Neural cell (in vitro differentiated cells): ENCODE measurements around the gene GAS5. TPM values are rescaled to one million over a fixed set of nuclear protein-coding genes. Genes with fewer than 3 reads are reported as not detected.

Source experiments
- H2AFZ ChIP-seq: fragments of 200-600, 300-800 bp; sonication (generic), shearing (Covaris generic); 2 replicates; pipeline ENCODE4 v1.6.0; 2014; ENCODE audit warnings: low read depth, mild to moderate bottlenecking, antibody characterized with exemption, low read length, moderate library complexity
- H3F3A ChIP-seq: fragments of 200-600 bp; shearing (Covaris generic); 2 replicates; pipeline ENCODE4 v1.6.1; 2016; ENCODE audit warnings: mild to moderate bottlenecking, moderate library complexity, mixed read lengths, antibody characterized with exemption, low read length; ENCODE audit not compliant: insufficient read depth, poor library complexity, severe bottlenecking
- H3K27ac ChIP-seq: fragments of 200-600, 300-800 bp; sonication (generic), shearing (Covaris generic); 2 replicates; pipeline ENCODE4 v1.5.1; 2014; ENCODE audit warnings: mild to moderate bottlenecking, low read length, moderate library complexity
- H3K27me3 ChIP-seq: fragments of 300-800, 200-600 bp; sonication (generic), shearing (Covaris generic); 2 replicates; pipeline ENCODE4 v1.6.0; 2014; ENCODE audit warnings: mild to moderate bottlenecking, low read depth, low read length, moderate library complexity; ENCODE audit not compliant: insufficient read depth
- H3K36me3 ChIP-seq: fragments of 300-800, 200-600 bp; sonication (generic), shearing (Covaris generic); 2 replicates; pipeline ENCODE4 v1.5.1; 2014; ENCODE audit warnings: mild to moderate bottlenecking, antibody characterized with exemption, low read length, moderate library complexity; ENCODE audit not compliant: insufficient read depth
- H3K4me2 ChIP-seq: fragments of 300-800, 200-600 bp; sonication (generic), shearing (Covaris generic); 2 replicates; pipeline ENCODE4 v1.6.0; 2014; ENCODE audit warnings: mild to moderate bottlenecking, low read length
- H3K4me3 ChIP-seq: fragments of 300-800, 200-600 bp; sonication (generic), shearing (Covaris generic); 2 replicates; pipeline ENCODE4 v1.5.1; 2014; ENCODE audit warnings: mild to moderate bottlenecking, low read length, moderate library complexity
- H3K79me2 ChIP-seq: fragments of 200-600 bp; shearing (Covaris generic); replicated peaks from 2 replicates; pipeline ENCODE4 v1.6.0; 2014; ENCODE audit warnings: mild to moderate bottlenecking, low read length, moderate library complexity; ENCODE audit not compliant: insufficient read depth
- H3K9ac ChIP-seq: fragments of 300-800, 200-600 bp; sonication (generic), shearing (Covaris generic); 2 replicates; pipeline ENCODE4 v1.6.1; 2016; ENCODE audit warnings: mild to moderate bottlenecking, low read length, mixed read lengths
- H3K9me2 ChIP-seq: fragments of 200-600 bp; shearing (Covaris generic); 2 replicates; pipeline ENCODE4 v1.6.1; 2016; ENCODE audit warnings: mild to moderate bottlenecking, low read length, mixed read lengths; ENCODE audit not compliant: insufficient read depth
- H3K9me3 ChIP-seq: fragments of 200-600, 300-800 bp; sonication (generic), shearing (Covaris generic); 2 replicates; pipeline ENCODE4 v1.6.1; 2016; ENCODE audit warnings: mild to moderate bottlenecking, mixed run types, low read length, moderate library complexity, mixed read lengths
- H4K20me1 ChIP-seq: fragments of 200-600 bp; shearing (Covaris generic); 2 replicates; pipeline ENCODE4 v1.6.1; 2016; ENCODE audit warnings: mild to moderate bottlenecking, mixed run types; ENCODE audit not compliant: insufficient read depth
- EP300 ChIP-seq: fragments of 450-650 bp; conservative IDR thresholded peaks from 2 replicates; pipeline ENCODE4 v1.6.1; 2014; ENCODE audit warnings: antibody characterized with exemption, mild to moderate bottlenecking, moderate library complexity; ENCODE audit not compliant: poor library complexity, severe bottlenecking
- EZH2 ChIP-seq: fragments of 200-600, 300-800 bp; shearing (Covaris generic), sonication (generic); IDR thresholded peaks from 2 replicates; pipeline ENCODE4 v1.6.1; 2014; ENCODE audit warnings: antibody characterized with exemption, low read length, borderline replicate concordance, mild to moderate bottlenecking; ENCODE audit not compliant: insufficient read depth, poor library complexity, severe bottlenecking
- MXI1 ChIP-seq: fragments of 450-650 bp; conservative IDR thresholded peaks from 2 replicates; pipeline ENCODE4 v1.6.1; 2014; ENCODE audit warnings: antibody characterized with exemption, mild to moderate bottlenecking; ENCODE audit not compliant: poor library complexity, severe bottlenecking
- POLR2AphosphoS5 ChIP-seq: IDR thresholded peaks from 2 replicates; pipeline ENCODE4 v1.6.1; 2012
- RAD21 ChIP-seq: fragments of 450-650 bp; conservative IDR thresholded peaks from 2 replicates; pipeline ENCODE4 v1.6.1; 2014; ENCODE audit warnings: antibody characterized with exemption, mild to moderate bottlenecking, moderate library complexity
- SMC3 ChIP-seq: fragments of 450-650 bp; conservative IDR thresholded peaks from 2 replicates; pipeline ENCODE4 v1.6.1; 2014; ENCODE audit warnings: antibody characterized with exemption, mild to moderate bottlenecking, moderate library complexity; ENCODE audit not compliant: poor library complexity
- TAF1 ChIP-seq: IDR thresholded peaks from 2 replicates; pipeline ENCODE4 v1.6.1; 2012; ENCODE audit warnings: low read depth
- polyA plus RNA-seq: library from polyadenylated mRNA; depleted of rRNA; stranded (reverse); fragments of >200 nt; gene quantifications from 2 replicates; pipeline ENCODE4 v1.2.3, GENCODE V29; 2014
- TF ChIP-seq, protein P1 (sequence below): IDR thresholded peaks from 2 replicates; pipeline ENCODE4 v1.6.1; 2012; ENCODE audit warnings: borderline replicate concordance
- TF ChIP-seq, protein P2 (sequence below): fragments of 450-650 bp; IDR thresholded peaks from 2 replicates; pipeline ENCODE4 v1.5.1; 2014; ENCODE audit warnings: antibody characterized with exemption, mild to moderate bottlenecking, moderate library complexity; ENCODE audit not compliant: poor library complexity, severe bottlenecking

The GAS5 gene
- polyA plus RNA-seq, 1 donor from 2014 or later, result 1,182 TPM

DNA sequence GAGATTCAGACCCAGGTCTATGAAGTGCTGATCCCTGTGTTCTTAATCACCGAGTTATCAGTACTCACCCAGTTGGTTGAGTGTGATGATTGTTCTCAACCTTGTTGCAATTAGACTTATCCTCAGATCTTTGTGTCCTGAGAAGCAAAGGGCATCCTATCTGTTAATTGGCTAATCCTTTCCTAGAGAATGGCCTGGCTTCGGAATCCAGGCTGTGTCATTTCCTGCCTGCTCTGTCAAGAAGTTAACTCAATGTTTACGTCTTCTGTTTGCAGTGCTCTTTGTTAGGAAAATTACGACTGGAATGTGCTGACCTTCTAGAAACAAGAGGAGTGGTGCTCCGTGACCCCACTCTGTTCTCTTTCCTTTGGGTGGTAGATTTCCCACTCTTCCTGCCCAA is 14.7 kb downstream of the GAS5 start:
- Histone ChIP-seq H3K4me2 (no peak overlapping the region), H3K27me3 (no peaks in the 10 kb centered on the region), H3F3A (no peaks in the 10 kb centered on the region), H3K36me3 (peaks cover 5% of the 10 kb centered on the region), H3K79me2 (no peaks in the 10 kb centered on the region), H3K27ac (no peak overlapping the region), H3K4me3 (no peak overlapping the region), H3K9me3 (no peaks in the 10 kb centered on the region), H3K9me2 (no peaks in the 10 kb centered on the region), H4K20me1 (no peaks in the 10 kb centered on the region), H3K9ac (no peak overlapping the region), H2AFZ (no peak overlapping the region)
- TF ChIP-seq SMC3, result no peak
- no peak for TF ChIP-seq EP300
- TF ChIP-seq, protein P1, sequence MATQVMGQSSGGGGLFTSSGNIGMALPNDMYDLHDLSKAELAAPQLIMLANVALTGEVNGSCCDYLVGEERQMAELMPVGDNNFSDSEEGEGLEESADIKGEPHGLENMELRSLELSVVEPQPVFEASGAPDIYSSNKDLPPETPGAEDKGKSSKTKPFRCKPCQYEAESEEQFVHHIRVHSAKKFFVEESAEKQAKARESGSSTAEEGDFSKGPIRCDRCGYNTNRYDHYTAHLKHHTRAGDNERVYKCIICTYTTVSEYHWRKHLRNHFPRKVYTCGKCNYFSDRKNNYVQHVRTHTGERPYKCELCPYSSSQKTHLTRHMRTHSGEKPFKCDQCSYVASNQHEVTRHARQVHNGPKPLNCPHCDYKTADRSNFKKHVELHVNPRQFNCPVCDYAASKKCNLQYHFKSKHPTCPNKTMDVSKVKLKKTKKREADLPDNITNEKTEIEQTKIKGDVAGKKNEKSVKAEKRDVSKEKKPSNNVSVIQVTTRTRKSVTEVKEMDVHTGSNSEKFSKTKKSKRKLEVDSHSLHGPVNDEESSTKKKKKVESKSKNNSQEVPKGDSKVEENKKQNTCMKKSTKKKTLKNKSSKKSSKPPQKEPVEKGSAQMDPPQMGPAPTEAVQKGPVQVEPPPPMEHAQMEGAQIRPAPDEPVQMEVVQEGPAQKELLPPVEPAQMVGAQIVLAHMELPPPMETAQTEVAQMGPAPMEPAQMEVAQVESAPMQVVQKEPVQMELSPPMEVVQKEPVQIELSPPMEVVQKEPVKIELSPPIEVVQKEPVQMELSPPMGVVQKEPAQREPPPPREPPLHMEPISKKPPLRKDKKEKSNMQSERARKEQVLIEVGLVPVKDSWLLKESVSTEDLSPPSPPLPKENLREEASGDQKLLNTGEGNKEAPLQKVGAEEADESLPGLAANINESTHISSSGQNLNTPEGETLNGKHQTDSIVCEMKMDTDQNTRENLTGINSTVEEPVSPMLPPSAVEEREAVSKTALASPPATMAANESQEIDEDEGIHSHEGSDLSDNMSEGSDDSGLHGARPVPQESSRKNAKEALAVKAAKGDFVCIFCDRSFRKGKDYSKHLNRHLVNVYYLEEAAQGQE, result no peak

DNA sequence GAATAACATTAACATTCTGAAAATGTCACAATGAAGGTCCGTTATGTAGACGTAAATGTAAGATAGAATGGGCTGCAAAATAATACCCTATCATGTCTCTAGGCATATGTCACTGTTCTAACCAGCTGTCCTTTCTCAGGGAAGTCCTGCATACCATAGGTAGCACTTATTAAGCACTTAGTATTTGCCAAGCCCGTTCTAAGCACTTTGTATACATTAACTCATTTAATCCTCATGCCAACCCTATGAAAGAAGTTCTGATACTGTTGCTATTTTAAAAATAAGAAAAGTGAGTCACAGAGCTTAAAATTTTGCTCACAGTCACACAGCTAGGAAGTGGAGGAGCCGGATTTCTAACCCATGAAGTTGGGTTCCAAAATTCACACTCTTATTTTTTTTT is 15.7 kb downstream of the GAS5 start:
- Histone ChIP-seq H4K20me1 (no peaks in the 10 kb centered on the region), H3K9me2 (no peaks in the 10 kb centered on the region), H3K27me3 (no peaks in the 10 kb centered on the region), H3K4me2 (no peak overlapping the region), H3F3A (no peaks in the 10 kb centered on the region), H3K36me3 (peaks cover 5% of the 10 kb centered on the region), H3K79me2 (no peaks in the 10 kb centered on the region), H3K9me3 (no peaks in the 10 kb centered on the region), H3K27ac (no peak overlapping the region), H3K4me3 (no peak overlapping the region), H2AFZ (no peak overlapping the region), H3K9ac (no peak overlapping the region)
- TF ChIP-seq RAD21, result no peak
- TF ChIP-seq, protein P1, result no peak
- no peak for TF ChIP-seq TAF1
- TF ChIP-seq POLR2AphosphoS5, result no peak
- TF ChIP-seq EP300, result no peak
- no peak for TF ChIP-seq MXI1
- no peak for TF ChIP-seq EZH2
- TF ChIP-seq, protein P2, sequence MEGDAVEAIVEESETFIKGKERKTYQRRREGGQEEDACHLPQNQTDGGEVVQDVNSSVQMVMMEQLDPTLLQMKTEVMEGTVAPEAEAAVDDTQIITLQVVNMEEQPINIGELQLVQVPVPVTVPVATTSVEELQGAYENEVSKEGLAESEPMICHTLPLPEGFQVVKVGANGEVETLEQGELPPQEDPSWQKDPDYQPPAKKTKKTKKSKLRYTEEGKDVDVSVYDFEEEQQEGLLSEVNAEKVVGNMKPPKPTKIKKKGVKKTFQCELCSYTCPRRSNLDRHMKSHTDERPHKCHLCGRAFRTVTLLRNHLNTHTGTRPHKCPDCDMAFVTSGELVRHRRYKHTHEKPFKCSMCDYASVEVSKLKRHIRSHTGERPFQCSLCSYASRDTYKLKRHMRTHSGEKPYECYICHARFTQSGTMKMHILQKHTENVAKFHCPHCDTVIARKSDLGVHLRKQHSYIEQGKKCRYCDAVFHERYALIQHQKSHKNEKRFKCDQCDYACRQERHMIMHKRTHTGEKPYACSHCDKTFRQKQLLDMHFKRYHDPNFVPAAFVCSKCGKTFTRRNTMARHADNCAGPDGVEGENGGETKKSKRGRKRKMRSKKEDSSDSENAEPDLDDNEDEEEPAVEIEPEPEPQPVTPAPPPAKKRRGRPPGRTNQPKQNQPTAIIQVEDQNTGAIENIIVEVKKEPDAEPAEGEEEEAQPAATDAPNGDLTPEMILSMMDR, result no peak
- no peak for TF ChIP-seq SMC3
